Measurements from ENCODE around the gene DPP10. TPM values are rescaled to one million over a fixed set of nuclear protein-coding genes. Genes with fewer than 3 reads are reported as not detected.

The DPP10 gene
- total RNA-seq, 1 donor from 2014 or later: 1.1 TPM

GRCh38 chr2:114457956-114458355 lies 15.5 kb downstream of the DPP10 start:
- Histone ChIP-seq H3K79me2 (ENCODE audit: insufficient read depth, low read length) (no peaks in the 10 kb centered on the region), H3K4me2 (ENCODE audit: low read length) (no peak overlapping the region), H2AFZ (ENCODE audit: low read depth, low read length) (no peak overlapping the region), H3K4me1 (ENCODE audit: insufficient read depth, low read length) (no peaks in the 10 kb centered on the region), H3K9ac (ENCODE audit: low read length) (no peak overlapping the region), H3K27ac (ENCODE audit: low read depth, low read length) (no peak overlapping the region), H4K20me1 (ENCODE audit: insufficient read depth, low read length) (no peaks in the 10 kb centered on the region), H3K27me3 (ENCODE audit: insufficient read depth, low read length) (no peaks in the 10 kb centered on the region), H3K9me3 (ENCODE audit: insufficient read depth, low read depth, low read length) (no peaks in the 10 kb centered on the region), H3K4me3 (ENCODE audit: insufficient read depth, low read depth, low read length) (no peak overlapping the region), H3K36me3 (ENCODE audit: insufficient read depth, low read length) (no peaks in the 10 kb centered on the region)
- peaks cover 2% of the 10 kb centered on the region for H3K27me3 Mint-ChIP-seq (ENCODE audit: low read depth, unreplicated experiment)
- DNase-seq (ENCODE audit: low read depth): no peak
- H3K4me1 Mint-ChIP-seq (ENCODE audit: low read depth, unreplicated experiment): no peaks in the 10 kb centered on the region
- TF ChIP-seq EZH2 (IDR thresholded peaks at IDR 0.05; ENCODE audit: insufficient read depth, low read length) (no peak), CTCF (IDR thresholded peaks at IDR 0.05; ENCODE audit: insufficient read depth, low read depth, low read length) (no peak)
- no peaks in the 10 kb centered on the region for H3K36me3 Mint-ChIP-seq (ENCODE audit: low read depth, unreplicated experiment)
- H3K9me3 Mint-ChIP-seq (ENCODE audit: unreplicated experiment): no peaks in the 10 kb centered on the region
- no peak for FAIRE-seq
- no peak overlapping the region for H3K4me3 Mint-ChIP-seq (ENCODE audit: unreplicated experiment)
- H3K27ac Mint-ChIP-seq (ENCODE audit: unreplicated experiment): no peak overlapping the region

GRCh38 chr2:114461116-114461515 lies 18.7 kb downstream of the DPP10 start:
- H3K4me1 ChIP-seq (ENCODE audit: insufficient read depth, low read length): no peaks in the 10 kb centered on the region
- H3K27me3 ChIP-seq (ENCODE audit: insufficient read depth, low read length): no peaks in the 10 kb centered on the region
- no peaks in the 10 kb centered on the region for H3K36me3 ChIP-seq (ENCODE audit: insufficient read depth, low read length)
- H3K4me3 Mint-ChIP-seq (ENCODE audit: unreplicated experiment): no peak overlapping the region
- H3K36me3 Mint-ChIP-seq (ENCODE audit: low read depth, unreplicated experiment): no peaks in the 10 kb centered on the region
- H3K27ac ChIP-seq (ENCODE audit: low read depth, low read length): no peak overlapping the region
- FAIRE-seq (no peak), DNase-seq (ENCODE audit: low read depth) (no peak)
- H3K79me2 ChIP-seq (ENCODE audit: insufficient read depth, low read length): no peaks in the 10 kb centered on the region
- no peaks in the 10 kb centered on the region for H3K4me1 Mint-ChIP-seq (ENCODE audit: low read depth, unreplicated experiment)
- H3K27me3 Mint-ChIP-seq (ENCODE audit: low read depth, unreplicated experiment): peaks cover 2% of the 10 kb centered on the region
- no peak overlapping the region for H3K4me3 ChIP-seq (ENCODE audit: insufficient read depth, low read depth, low read length)
- H3K4me2 ChIP-seq (ENCODE audit: low read length): no peak overlapping the region
- no peak overlapping the region for H3K27ac Mint-ChIP-seq (ENCODE audit: unreplicated experiment)
- H4K20me1 ChIP-seq (ENCODE audit: insufficient read depth, low read length): no peaks in the 10 kb centered on the region
- no peaks in the 10 kb centered on the region for H3K9me3 Mint-ChIP-seq (ENCODE audit: unreplicated experiment)
- no peaks in the 10 kb centered on the region for H3K9me3 ChIP-seq (ENCODE audit: insufficient read depth, low read depth, low read length)
- TF ChIP-seq CTCF (IDR thresholded peaks at IDR 0.05; ENCODE audit: insufficient read depth, low read depth, low read length) (no peak), EZH2 (IDR thresholded peaks at IDR 0.05; ENCODE audit: insufficient read depth, low read length) (no peak)
- no peak overlapping the region for H3K9ac ChIP-seq (ENCODE audit: low read length)
- H2AFZ ChIP-seq (ENCODE audit: low read depth, low read length): no peak overlapping the region

GRCh38 chr2:114464961-114465706 lies 22.7 kb downstream of the DPP10 start:
- no peak overlapping the region for H3K27ac Mint-ChIP-seq (ENCODE audit: unreplicated experiment)

More at GRCh38 chr2:114464961-114465706, 22.7 kb downstream of the DPP10 start:
- Histone ChIP-seq H3K27me3 (ENCODE audit: insufficient read depth, low read length) (no peaks in the 10 kb centered on the region), H4K20me1 (ENCODE audit: insufficient read depth, low read length) (no peaks in the 10 kb centered on the region), H3K4me2 (ENCODE audit: low read length) (no peak overlapping the region), H3K4me3 (ENCODE audit: insufficient read depth, low read depth, low read length) (no peak overlapping the region), H2AFZ (ENCODE audit: low read depth, low read length) (no peak overlapping the region), H3K36me3 (ENCODE audit: insufficient read depth, low read length) (no peaks in the 10 kb centered on the region), H3K4me1 (ENCODE audit: insufficient read depth, low read length) (no peaks in the 10 kb centered on the region), H3K27ac (ENCODE audit: low read depth, low read length) (no peak overlapping the region), H3K79me2 (ENCODE audit: insufficient read depth, low read length) (no peaks in the 10 kb centered on the region), H3K9ac (ENCODE audit: low read length) (no peak overlapping the region), H3K9me3 (ENCODE audit: insufficient read depth, low read depth, low read length) (no peaks in the 10 kb centered on the region)
- Mint-ChIP-seq H3K27me3 (ENCODE audit: low read depth, unreplicated experiment) (no peaks in the 10 kb centered on the region), H3K4me3 (ENCODE audit: unreplicated experiment) (no peak overlapping the region), H3K9me3 (ENCODE audit: unreplicated experiment) (no peaks in the 10 kb centered on the region), H3K4me1 (ENCODE audit: low read depth, unreplicated experiment) (no peaks in the 10 kb centered on the region), H3K36me3 (ENCODE audit: low read depth, unreplicated experiment) (no peaks in the 10 kb centered on the region)
- DNase-seq (ENCODE audit: low read depth): no peak
- TF ChIP-seq CTCF (IDR thresholded peaks at IDR 0.05; ENCODE audit: insufficient read depth, low read depth, low read length) (no peak), EZH2 (IDR thresholded peaks at IDR 0.05; ENCODE audit: insufficient read depth, low read length) (no peak)
- no peak for FAIRE-seq
